SHP77 treated with DMSO at 0.1 percent for 48 hours (cell line): ENCODE data around the gene KCNK10.

Source experiments
- DNase-seq: peaks from one replicate; lab custom pipeline; 2025; lab: John Stamatoyannopoulos, UW

The KCNK10 gene, protein sequence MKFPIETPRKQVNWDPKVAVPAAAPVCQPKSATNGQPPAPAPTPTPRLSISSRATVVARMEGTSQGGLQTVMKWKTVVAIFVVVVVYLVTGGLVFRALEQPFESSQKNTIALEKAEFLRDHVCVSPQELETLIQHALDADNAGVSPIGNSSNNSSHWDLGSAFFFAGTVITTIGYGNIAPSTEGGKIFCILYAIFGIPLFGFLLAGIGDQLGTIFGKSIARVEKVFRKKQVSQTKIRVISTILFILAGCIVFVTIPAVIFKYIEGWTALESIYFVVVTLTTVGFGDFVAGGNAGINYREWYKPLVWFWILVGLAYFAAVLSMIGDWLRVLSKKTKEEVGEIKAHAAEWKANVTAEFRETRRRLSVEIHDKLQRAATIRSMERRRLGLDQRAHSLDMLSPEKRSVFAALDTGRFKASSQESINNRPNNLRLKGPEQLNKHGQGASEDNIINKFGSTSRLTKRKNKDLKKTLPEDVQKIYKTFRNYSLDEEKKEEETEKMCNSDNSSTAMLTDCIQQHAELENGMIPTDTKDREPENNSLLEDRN

DNA sequence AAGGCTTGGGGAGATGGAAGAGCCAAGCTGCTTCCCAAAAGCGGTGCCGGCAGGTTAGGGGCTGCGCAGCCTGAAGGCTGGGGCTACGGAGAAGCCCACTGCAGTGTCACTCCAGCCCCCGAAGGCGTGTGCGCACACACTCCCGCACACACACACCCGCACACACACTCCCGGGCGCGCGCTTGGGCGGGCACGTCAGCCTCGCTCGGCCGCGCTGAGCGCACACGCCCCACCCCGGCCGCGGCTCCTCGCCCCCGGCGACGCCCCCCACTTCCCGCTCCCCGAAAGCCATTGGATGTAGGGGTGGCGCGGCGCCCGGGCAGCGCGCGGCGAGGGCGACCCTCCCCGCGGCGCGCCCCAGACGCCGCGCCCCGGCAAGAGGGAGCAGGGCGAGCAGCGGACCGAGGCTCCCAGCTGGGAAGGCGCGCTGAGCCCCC lies at the start of gene KCNK10:
KCNK10 (minus strand) TSS at position 184 of the 437 bp plus-strand sequence. CDS start 471 bp downstream, outside the sequence.
- DNase-seq: no peak

DNA sequence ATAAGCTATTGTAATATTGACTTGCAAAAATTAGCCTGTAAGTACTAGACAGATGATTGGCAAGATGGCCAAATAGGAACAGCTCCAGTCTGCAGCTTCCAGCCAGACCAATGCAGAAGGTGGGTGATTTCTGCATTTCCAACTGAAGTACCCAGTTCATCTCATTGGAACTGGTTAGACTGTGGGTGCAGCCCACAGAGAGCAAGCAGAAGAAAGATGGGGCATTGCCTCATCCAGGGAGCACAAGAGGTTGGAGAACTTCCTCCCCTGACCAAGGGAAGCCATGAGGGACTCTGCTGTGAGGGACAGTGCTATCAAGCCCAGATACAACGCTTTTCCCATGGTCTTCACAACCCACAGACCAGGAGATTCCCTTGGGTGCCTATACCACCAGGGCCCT lies 46.4 kb upstream of the KCNK10 start:
- no peak for DNase-seq

DNA sequence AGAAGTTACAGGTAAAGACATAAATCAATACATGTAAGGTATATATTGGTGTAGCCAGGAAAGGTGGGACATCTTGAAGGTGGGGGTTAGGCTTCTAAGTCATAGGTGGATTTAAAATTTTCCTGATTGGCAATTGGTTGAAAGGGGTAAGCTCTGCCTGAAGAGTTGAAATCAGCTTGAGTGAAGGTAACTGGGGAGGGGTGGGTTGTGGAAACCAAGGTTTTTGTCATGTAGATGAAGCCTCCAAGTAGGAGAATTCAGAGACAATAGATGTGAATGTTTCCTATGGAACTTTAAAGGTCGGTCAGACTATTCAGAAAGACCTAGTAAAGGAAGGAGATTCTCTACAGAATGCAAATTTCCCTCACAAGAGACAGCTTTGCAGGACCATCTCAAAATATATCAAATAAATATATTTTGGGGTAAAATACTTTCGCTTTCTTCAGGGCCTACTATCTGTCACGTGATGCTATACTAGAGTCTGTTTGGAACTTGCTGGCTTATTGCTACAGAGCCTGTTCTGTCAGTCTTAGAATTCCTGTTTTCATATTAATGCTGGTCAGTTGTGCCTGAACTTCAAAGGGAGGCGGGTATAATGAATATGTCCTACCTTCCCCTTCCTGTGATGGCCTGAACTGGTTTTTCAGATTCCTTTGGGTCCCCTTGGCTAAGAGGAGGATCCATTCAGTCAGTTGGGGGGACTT lies 41.8 kb upstream of the KCNK10 start:
- no peak for DNase-seq

DNA sequence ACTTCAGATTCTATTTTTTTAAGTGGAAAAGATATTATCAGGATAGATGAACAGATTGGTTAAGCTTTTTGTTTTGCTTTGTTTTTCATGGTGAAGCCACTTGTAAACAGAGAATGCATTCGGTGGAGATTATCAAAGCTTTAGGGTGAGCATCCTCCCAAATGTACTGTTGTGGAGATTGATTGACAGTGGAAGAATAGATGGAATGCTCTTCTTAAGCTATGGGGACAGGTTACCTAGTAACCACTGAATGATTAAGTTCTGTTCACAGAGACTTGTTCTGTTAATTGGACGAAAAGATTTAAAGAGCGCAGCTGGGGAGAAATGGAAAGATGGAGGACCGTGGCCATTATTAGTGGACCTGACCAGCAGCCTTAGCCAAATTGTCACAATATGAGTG lies 40.6 kb upstream of the KCNK10 start:
- no peak for DNase-seq

DNA sequence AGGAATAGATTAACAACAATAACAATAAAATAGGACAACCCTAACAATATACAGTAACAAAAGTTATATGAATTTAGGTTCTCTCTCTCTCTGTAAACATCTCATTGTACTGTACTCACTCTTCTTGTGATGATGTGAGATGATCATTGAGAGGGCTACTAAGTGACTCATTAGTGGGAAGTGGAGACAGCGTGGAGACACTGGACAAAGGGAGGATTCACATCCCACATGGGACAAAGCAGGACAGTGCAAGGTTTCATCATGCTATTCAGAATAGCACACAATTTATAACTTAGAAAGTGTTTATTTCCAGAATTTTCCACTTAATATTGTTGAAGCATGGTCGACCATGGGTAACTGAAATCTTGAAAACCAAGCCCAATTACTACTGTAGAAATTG lies 36.4 kb upstream of the KCNK10 start:
- DNase-seq: no peak

DNA sequence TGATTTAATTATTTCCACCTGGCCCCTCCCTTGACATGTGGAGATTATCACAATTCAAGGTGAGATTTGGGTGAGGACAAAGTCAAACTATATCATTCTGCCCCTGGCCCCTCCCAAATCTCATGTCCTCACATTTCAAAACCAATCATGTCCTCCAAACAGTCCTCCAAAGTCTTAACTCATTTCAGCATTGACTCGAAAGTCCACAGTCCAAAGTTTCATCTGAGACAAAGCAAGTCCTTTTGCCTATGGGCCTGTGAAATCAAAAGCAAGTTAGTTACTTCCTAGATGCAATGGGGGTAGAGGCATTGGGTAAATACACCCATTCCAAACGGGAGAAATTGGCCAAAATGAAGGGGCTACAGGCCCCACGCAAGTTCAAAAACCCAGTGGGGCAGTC lies 31.3 kb upstream of the KCNK10 start:
- DNase-seq: no peak

DNA sequence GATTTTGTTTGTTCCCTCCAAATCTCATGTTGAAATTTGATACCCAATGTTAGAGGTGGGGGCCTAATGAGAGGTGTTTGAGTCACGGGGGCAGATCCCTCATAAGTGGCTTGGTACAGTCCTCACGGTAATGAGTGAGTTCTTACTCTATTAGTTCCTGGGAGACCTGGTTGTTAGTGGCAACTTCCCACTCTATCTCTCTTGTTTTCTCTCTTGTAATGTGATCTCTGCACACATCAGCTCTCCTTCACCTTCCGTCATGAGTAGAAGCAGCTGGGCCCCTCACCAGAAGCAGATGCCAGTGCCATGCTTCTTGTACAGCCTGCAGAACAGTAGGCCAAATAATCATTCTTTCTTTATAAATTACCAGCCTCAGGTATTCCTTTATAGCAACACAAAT lies 29.6 kb upstream of the KCNK10 start:
- DNase-seq: peak; percentile 90

DNA sequence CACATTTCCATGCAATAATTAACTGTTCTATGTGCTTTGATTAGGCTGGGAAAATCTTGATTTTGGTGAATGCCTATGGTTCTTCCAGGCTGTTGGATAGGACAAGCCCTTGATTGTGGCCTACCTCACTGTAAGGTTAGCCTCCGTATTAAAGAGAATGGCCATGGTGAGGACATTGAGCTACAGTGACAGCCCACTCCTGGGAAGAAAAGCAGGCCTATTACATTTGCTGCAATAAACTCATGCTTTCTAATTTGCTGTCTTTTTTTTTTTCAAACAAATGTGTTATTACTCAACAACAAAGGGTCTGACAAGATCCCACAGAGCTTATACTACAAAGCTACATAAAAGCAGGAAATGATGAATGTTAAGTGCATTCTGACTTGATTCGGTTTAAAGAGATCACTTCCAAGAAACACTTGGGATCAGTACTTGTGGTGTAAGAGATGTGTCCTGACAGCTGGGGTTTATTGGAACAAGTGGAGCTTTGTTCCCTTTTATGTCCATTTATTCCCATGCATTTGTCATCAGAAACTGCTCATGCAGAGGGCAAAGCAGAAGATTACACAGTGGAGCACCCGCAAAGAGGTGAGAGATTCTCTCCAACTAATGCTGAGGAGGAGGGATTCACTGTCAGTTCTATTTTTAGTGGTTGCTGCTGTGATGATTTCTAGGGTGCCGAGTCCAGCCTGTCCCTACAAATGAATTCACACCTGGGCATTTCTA lies 29.1 kb upstream of the KCNK10 start:
- DNase-seq: no peak

DNA sequence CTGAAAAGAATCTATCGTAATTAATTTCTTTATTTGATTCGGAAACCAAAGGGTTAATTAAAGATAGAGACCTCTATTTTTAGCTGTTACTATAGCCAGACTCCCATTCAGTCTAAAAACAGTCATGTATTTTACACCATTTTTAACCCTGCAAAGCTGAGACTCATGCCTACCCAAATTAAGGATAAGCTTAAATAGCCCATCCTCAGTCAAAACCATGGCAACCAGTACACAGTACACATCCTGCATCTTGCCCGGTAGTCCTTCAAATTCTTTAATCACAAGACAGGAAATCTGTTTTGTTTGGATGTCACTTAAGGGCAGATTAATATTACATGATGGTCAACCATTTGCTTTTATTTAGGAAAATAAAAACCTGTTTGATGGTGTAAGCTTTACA lies 25.5 kb upstream of the KCNK10 start:
- DNase-seq: no peak

DNA sequence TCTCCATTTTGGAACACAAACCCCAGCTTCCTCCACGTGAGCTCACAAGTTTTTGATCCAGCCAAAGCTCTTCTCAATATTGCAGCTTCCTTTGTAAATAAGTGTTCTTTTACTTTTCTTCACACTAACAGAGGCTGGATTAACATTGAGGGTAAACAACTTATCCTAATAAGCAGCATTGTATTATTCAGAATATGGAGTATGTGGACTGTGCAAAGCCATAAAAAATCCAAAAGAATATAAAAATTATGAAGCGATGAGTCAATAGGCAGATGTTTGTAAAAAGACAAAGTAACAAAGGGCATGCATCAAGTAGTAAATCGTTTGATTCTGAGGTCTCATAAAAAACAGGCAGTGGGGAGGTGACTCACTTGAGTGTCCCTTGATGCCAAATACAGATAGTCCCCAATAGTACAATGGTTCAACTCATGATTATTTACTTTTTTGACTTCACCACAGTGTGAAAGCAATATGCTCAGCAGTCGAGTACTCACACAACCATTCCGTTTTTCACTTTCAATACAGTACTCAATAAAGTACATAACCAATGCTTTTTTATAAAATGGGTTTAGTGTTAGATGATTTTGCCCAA lies 23.1 kb upstream of the KCNK10 start:
- no peak for DNase-seq

DNA sequence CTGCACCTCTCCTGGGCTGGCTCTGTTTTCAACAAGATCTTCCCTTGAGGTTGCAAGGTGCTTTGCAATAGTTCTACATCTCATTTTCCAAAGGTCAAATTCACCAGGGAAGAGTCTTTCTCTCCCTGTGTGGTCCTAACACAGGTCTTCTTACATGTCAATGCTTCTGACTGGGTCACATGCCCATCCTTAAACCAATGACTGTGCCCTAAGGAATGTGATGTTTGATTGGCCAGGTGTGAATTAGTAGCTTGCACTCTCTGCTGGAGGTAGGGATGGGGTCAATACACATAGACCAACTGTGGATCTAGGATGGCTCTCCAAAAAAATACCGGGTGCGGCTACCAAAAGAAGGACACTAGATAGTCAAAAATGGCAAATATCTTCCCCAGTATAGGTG lies 19.9 kb upstream of the KCNK10 start:
- DNase-seq: no peak

DNA sequence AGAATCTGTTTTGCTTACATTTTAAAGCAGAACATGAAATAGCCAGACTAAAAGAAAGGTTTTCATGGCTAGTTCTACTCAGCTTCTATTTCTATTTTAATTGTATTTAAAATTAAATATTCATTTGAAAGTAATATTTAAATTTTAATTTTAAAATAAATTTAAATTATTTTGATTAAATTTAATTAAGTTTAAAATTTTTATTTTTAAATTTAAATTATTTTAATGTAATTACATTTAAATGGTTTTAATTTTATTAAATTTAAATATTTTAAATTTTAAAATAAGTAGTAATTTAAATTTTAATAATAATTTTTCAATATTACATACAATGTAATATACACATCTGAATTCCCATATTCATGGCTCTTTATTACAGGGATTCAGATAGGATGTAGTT lies 17.3 kb upstream of the KCNK10 start:
- no peak for DNase-seq

DNA sequence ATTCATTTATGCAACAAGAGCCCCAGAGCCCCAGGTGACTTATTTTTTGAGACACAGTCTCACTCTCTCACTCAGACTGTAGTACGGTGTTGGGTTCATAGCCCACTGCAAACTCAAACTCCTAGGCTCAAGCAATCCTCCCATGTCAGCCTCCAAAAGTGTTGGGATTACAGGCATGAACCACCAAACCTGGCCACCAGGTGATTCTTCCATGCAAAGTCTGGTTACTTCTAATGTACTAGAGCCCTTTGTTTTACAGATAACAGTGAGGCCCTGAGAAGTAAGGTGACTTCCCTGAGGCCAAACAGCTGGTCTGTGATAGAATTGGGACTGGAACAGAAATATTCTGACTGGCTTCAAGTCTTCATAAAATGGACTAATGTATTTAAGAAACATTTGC lies 10.0 kb upstream of the KCNK10 start:
- DNase-seq: no peak

DNA sequence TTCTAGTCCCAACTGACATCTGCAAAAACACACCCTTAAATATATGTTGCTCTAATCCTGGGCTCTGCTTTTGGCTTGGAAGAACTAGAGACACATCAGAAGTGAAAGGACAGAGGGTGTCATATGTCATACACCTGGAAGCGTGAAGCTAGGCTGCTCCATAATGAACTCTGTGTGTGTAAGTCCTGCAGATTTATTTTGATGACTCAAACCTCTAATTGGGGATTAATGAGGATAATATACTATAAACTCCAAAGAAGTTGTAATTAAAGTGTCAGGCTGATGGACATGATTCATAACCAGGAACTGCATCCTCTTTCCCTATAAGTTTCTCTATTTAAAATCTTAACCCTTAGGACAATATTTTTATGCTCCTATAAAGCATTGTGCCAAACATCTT lies 4.4 kb upstream of the KCNK10 start:
- no peak for DNase-seq

DNA sequence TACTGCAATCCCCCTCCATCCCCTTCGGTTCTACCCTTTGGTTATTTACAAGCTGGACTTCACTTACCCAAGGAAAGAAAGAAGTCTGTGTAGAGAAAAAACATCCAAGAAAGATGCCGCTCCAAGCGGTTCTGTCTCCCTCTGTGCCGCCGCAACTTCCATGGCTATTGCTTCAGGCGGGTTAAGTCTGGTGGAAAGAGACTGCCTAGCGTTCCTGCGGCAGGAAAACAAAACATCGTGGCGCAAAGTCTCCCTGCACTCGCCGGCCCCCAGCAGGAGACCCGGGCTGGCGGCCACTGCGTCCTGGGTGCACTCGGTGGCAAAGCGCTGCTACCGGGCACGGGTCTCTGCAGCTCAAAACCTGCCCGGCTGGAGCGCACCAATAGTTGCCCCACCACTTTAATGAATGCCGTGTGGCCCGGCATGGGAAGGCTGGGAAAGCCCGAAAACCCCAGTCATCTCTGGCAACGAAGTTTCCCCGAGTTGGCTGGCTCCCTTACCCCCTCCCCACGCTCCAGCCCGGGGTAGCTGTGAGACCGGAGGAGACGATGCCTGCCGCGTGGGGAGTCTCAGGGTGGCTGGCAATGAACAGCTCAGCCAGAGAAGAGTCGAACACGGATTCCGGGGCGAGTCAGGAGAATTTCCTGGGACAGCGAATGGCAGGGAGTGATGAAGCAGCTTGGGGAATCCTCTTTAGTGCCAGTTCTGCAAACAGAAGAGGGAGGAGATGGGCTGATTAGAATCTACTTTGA lies 3.5 kb upstream of the KCNK10 start:
- DNase-seq: no peak

DNA sequence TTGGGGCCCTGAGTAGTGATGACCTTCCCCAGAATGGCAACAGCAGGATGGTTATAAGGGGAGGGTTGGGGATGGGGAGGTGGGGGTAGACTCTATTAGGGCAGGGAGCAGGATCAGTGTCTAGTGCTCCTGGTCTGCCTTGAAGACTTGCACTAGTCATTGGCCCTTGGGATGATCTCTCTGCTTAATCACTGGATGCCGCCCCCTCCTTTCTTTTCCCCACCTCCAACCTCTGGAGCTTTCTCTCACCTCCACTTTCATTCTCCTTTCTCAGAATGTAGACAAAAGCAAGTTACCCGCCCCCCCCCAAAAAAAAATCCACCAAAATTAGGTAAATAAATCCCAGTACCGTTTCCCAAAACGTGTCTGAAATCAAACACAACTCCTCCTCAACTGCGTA lies 2.8 kb upstream of the KCNK10 start:
- DNase-seq: no peak

DNA sequence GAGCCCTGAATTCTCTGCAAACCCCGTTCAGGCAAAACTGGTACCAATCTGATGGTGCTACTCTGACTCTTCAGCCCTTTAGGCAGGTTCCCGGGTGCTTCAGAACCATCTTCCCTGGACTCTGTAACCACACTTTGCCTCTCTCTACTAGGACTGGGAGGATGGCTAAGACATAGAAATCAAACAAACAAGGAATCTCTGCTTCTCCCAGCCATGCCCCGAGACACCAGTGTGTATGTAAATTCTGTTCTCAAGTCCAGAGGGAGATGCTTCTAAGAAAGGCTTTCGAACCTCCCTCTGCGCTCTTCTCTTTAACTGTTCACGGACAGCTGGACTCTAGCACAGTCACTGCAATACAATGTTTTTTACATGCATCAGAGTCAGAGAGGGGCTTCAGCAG lies 1.9 kb upstream of the KCNK10 start:
- DNase-seq: no peak

DNA sequence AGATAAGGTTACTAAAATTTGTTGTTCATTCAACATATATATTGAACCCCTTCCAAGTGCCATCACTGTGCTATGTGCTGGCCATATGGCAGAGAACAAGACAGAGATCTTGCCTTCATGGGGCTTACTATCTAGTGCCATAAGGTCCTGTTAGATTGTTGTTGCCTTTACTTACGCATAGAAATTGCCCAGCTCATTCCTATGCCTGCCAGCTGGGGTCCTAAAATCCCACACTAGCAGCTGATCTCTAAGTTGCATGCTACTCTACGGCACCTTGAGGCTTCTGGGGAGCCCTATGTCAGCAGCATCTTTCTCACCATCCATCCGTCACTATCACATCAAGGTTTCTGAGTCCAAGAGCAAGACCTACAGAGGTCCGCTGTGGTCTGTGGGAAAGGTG lies 1.4 kb upstream of the KCNK10 start:
- no peak for DNase-seq

DNA sequence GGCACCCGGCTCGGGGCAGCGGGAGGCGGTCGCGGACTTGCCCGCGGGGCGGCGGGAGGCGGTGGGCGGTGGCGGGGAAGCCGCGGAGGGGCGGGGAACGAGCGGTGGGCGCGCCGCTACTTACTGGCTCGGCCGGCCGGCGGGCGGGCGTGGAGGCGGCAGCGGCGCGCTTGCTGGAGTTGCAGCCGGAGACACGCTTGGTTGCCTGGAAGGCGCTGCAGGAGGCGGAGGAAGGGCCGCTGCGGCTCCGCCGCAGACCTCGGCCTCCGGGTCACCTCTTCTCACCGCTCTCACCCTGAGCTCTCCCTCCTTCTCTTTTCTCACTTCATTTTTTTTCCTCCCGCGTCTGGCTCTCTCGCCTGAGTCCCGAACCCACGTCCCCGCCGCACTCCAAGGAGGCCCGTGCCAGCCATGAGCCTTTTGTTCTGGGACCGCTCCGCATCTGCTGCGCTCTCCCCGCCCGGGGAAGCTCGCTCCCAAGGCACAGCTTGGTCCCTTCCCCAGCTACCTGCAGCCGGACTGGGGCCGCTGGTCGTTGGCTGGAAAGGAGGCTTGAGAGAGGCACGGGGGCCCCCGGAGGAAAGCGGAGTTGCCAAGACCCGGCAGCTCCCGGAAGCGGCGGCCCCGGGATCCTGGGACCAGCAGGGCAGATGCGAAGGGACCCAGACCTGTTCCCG lies 592 bp upstream of the KCNK10 start:
- DNase-seq: peak; percentile 26

DNA sequence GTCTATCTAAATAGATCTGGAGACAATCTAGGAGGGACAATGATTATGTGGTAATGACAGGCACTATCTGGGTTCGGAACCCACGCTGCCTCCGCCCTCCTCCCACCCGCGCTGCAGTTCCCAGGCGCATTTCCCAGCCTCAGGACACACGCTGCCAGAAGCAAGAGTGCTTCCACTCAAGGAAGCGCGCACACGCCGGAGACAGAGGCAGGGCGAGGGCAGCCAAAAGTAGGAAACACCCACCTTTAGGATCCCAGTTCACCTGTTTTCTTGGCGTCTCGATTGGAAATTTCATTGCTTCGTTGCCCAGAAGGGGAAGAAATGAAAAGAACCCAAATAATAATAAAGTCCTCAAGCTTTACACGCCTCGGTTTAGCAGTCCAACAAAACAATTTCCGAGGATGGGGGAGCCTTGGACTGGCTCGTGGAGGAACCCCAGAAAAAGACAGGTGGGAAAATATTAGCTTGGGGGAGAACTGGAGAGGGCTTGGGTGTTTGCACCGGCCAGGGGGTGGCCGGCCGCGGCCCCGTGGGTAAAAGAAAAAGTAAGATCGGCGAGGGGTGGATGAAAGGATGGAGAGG lies 474 bp downstream of the KCNK10 start:
- DNase-seq: no peak
